GM18861 (cell line): ENCODE results near the gene MOGAT1.
"Not testable (repeated sequence)": the region's sequence is repeated elsewhere in the genome, so short reads cannot be mapped to it uniquely, and the experiment has no call there.

Experiments used
- ATAC-seq: cut with Tn5 transposase; IDR thresholded peaks from one replicate; pipeline ENCODE4 v1.9.1; 2021; ENCODE audit not compliant: unreplicated experiment

MOGAT1 gene

DNA sequence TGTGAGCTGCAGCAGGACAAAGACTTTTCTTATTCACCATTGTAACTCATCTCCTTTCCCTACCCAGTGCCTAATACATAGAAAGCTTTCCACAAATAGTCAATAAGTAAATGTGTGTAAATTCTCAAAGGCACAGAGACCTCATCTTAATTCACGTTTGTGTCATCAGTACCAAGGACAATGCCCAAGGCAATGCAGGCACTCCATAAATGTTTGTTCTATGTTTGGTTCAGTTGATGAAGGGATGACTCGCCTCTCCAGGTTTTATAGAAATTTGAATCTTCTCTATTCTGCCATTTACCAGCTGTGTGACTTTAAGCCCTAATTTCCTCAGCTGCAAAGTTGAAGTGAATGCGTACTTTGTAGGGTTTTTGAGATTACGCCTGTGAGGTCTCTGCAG lies 2.1 kb upstream of the MOGAT1 start:
- no peak for ATAC-seq

DNA sequence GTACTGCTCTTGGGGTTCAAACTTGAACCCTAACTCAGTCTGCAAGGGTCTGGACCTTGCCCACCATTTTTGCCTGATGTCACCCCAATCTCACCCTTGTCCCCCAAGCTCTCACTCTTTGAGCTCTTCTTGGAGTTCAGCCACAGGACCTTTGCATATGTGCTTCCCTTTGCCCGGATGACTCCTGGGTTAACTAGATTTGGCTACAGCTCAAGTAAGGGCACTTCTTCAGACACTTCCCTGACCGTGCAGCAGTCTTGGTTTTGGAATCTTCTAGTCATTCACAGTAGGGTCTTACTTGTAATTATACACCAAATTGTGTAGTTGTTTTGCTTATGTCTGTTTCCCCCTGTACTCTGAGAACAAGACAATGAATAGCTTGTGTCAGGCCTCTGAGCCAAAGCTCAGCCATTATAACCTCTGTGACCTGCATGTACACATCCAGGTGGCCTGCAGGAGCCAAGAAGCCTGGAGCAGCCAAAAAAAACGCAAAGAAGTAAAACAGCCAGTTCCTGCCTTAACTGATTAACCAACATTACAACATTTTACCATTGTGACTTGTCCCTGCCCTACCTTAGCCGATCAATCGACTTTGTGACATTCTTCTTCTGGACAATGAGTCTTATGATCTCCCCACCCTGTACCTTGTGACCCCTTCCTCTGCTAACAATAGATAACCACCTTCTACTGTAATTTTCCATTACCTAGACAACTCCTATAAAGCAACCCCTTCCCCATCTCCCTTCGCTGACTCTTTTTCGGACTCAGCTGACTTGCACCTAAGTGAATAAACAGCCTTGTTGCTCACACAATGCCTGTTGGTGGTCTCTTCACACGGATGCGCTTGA lies 1.0 kb upstream of the MOGAT1 start:
- ATAC-seq: no peak

DNA sequence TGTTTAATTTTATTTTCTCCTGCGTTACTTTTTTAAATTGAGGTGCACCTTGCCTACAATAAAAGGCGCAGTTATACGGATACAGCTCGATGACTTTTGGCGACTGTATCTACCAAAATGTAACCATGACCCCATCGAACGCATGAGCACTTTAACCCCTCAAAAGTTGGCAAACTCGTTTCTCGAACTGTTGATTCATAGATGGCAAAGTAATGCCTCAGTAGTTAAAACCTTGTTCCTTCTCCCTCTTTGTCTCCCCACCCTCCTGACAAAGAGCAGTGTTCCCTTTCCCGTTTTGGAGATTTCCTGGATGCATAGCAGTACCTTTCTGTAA lies 577 bp downstream of the MOGAT1 start:
- no peak for ATAC-seq

DNA sequence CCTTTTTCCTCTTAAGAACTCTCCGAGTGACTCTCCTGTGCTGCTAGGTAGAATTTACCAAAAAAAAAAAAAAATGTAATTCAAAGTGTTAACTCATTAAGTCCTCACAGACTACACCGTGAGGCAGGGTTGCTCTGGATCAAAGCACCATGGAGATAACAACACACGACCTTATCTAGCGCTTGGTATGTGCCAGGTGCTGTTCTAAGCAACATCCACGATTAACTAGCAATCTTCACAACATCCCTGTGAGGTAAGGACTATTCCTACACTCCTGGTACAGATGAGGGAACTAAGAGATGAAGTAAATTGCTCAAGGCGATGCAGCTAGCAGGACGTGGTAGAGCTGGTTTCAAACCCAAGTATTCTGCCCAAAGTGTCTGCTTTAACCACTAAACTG lies 1.8 kb downstream of the MOGAT1 start:
- ATAC-seq: no peak

DNA sequence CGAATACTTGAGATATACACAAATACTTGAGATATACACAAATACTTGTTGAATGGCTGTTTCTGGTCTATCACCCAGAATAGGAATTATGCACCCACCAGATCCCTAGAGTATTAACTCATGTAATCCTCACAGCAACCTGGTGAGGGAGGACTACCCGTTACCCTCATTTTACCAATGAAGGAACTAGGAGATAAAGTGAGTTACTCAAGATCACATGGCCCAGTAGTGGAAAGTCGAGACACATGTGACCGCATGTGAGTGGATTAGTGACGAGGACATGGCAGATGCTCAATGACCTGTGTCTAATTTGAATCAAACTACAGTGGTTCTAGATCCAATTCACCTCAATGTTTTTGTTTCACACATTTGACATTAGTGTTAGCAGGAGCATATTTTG lies 2.4 kb downstream of the MOGAT1 start:
- ATAC-seq: peak; percentile 51

DNA sequence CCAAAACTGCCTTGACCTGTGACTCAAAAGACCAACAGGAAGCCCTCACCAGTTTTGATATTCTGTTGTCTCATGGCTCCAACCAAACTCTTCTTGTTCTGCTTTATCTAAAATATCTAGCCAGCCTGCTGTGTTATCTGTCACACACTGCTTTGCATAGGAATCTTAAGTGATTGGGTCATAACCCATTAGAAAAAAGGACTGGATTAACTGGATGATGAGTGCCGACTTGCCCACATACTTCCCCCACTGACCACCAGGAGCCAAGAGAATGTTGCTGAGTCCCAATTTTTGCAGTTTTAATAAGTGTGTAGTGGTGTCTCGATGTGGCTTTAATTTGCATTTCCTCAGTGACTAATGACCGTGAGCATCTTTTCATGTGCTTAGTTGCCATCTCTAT lies 6.5 kb downstream of the MOGAT1 start:
- no peak for ATAC-seq

DNA sequence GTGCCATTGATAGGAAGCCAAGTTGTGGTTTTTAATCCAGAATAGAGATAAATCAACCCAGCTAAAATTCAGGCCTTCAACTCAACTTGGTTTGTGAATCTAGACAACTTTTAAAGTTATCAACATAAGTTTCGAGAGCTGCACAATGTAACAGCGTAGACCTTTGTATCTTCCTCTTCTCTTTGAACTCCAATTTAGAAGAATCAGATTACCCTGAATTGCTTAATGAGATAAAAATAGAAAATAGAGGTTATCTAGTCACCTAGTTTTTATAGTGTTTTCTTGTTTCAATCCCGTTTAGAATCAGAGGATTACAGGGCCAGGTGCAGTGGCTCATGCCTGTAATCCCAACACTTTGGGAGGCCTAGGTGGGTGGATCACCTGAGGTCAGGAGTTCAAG lies 12.3 kb downstream of the MOGAT1 start:
- ATAC-seq: no peak

DNA sequence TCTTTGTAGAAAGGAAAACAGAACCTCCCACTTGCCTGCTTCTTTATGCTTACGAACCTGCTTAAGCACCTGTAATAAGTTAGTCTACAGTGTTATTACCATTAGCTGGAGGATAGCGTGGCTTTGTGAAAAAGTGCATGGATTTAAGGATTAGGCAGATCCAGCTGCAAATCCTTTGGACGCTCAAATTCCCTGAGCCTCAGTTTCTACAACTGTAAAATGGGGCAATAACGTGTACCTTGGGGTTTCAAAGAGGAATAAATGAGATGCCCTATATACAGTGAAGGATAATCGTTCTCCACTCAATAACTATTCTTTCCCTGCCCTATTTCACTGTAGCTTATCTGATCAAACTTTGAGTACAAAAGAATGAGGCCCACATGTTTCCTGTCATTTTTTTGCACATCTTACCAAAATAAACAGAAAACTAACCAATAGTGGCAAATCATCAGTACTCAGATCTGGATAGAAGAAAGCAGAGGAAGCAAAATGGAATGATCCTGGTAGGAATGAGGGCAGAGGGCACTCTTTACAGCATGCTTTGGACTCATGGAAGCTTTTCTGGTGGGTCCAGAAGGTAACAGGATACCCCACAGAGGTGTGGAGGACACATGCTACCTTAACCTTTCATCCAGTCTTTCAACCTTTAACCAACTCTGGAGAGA lies 14.8 kb downstream of the MOGAT1 start:
- no peak for ATAC-seq

DNA sequence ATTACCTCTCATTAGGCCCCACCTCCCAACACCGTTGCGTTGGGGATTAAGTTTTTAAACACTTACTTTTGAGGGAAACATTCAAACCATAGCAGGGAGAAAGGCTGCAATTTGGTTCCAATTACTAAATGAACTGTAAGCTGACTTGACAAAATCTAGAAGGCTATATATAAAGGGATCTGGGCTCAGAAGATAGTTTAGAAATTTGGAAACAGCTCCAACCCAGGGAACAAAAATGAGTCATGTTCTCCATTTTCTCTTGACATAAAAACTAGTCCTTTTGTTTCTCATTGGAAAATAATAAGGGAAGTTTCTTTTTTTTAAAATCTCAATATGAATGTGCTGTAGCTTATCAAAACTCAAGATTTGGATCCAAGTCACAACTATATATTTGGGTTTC lies 17.5 kb downstream of the MOGAT1 start:
- no peak for ATAC-seq

DNA sequence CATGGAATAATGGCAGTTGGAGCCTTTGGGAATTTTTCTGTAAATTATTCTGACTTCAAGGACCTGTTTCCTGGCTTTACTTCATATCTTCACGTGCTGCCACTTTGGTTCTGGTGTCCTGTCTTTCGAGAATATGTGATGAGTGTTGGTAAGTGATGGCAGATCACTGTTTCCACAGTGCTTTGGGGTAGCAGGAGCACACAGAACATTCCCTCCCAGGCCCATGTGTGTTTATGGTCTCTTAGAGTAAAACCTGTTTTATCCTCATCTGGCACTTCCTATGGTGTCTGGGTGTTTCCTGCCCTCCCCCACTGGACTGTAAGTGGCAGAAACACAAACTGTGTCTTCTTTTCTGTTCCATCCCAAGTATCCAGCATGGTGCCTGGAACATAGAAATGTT lies 17.9 kb downstream of the MOGAT1 start:
- no peak for ATAC-seq

DNA sequence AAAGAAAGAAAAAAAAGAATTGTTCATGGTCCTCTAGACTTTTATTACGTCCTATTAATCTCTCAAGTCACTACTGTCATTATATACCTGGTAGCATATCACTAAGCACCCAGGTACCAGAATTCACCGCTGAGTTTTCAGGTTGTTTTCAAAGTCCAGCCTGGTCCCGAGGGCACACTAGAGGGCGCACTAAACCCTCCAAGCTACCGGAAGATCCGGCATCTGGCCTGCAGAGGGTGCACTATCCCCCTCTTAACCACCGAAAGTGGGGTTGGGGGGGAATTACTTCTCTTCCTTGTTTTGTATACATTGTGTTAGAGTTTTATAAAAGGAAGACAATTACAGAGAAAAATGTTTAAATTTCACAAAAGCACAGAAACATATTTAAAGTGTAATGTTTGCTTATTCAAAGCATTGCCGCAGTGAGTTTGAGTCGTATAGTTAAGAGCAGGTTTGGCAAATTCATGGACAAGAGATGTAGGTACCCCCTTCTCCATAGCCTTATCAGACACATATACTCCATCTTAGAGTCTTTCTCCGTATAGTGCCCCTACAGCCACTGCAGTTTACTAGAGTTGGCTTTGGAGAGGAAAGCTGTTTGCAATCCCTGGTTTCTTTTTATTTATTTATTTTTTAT lies 19.2 kb downstream of the MOGAT1 start:
- ATAC-seq: peak; percentile 82

DNA sequence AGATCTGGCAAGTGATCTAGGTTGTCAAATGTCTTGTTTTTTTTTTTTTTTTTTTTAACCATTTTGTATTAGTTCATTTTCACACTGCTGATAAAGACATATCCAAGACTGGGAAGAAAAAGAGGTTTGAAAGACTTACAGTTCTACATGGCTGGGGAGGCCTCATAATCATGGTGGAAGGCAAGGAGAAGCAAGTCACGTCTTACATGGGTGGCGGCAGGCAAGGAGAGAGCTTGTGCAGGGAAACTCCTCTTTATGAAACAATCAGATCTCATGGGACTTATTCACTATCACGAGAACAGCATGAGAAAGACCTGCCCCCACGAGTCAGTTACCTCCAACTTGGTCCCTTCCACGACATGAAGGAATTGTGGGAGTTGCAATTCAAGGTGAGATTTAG lies 22.0 kb downstream of the MOGAT1 start:
- ATAC-seq: not testable (repeated sequence)

DNA sequence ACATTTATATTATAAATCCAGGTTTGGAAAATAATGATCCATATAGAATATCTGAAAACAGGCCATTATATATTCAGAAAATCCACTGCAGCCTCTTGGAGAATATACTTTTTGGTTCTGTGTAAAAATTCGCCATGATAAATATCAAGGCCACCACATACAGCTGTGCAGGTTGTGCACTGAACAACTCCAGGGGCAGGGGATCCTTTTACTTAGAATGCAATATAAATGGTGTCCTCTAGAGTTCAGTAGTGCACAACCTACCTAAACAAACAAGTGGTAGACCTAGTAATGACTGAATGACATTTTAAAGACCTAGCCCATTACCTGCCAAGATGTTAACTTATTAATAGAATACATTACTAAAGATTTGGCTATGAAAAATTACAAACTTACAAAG lies 22.4 kb downstream of the MOGAT1 start:
- peak; percentile 69 for ATAC-seq

DNA sequence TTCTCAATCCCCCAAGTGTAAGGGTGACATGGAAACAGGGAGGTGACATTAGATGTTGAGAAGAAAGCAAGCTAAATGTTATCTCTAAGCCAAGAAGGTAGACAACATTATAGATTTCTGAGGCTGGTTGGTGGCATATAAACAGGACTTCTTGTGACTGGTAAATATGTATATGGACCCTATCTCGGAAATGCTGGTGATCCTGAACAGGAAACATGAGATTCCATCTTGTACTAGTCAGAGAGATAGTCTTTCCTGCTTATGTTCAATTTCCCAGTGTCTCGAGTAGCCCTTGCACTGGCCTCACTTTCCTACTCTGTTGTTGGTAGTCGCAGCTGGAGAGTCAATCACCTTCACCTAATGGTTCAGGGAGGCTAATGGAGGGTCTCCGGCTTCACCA lies 26.8 kb downstream of the MOGAT1 start:
- ATAC-seq: no peak

DNA sequence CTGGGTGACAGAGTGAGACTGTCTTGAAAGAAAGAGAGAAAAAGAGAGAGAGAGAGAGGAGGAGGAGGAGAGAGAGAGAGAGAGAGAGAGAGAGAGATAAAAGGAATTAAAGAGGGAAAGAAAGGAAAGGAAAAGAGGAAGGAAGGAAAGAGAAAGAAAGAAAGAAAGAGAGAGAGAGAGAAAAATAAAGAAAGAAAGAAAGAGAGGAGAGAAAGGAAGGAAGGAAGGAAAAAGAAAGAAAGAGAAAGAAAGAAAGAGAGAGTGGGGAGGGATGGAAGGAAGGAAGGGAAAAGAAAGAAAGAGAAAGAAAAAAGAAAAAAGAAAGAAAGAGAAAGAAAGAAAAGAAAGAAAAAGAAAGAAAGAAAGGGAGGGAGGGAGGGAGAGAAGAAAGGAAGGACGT lies 29.8 kb downstream of the MOGAT1 start:
- no peak for ATAC-seq

DNA sequence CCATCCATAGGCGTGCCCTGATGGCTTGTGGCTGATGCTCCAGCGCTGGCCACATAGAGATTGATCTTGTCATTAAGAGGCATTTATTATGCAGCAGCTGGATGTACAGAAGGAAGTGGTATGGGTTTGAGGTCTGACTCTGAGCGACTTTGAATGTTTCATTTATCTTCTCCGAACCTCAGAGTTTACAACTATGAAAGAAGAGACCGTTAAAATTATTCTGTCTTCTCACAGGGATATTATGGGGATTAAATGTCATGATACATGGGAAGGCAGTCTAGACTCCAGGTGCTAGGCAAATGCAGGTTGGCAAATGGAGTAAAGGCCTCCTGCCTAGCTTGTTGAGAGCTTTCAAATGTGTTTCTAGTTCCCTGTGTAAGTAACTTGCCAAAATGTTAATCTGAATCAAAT lies 30.3 kb downstream of the MOGAT1 start:
- no peak for ATAC-seq

DNA sequence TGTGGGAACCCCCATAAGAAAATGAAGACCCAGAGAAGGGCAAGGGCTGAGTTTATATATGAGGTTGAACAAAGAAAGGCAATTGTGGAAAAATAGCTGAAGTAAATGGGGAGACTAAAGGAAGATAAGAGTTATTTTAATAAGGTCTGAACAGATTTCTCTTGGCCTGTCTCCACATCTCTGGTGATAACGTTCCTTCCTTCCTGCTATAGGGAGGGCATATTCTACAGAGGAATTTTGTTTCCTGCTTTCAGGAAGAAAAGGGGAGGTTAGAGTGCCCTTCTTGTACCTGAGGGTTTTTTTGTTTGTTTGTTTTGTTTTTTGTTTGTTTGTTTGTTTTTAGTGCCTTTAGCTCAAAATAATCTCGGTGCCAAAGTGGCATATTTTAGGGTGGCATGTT lies 31.6 kb downstream of the MOGAT1 start:
- ATAC-seq: no peak

DNA sequence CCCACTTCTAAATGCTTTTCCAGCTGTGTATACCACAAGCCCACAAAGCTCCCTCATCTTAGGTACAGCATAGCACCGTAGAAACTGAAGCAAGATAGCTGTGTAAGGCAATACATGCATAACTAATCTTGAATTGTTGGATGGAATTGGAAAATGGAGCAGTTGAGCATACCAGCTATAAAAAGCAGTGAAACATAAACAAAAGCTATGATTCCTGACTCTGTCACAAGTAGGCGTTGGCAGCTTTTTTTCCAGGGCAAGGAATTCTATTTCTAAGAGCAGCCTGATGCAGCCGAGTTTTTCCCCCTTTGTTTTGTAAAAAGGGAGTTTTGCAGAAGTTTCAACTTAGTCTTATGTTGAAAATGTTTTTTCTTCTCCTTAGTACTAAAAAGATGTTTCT lies 32.4 kb downstream of the MOGAT1 start:
- no peak for ATAC-seq

DNA sequence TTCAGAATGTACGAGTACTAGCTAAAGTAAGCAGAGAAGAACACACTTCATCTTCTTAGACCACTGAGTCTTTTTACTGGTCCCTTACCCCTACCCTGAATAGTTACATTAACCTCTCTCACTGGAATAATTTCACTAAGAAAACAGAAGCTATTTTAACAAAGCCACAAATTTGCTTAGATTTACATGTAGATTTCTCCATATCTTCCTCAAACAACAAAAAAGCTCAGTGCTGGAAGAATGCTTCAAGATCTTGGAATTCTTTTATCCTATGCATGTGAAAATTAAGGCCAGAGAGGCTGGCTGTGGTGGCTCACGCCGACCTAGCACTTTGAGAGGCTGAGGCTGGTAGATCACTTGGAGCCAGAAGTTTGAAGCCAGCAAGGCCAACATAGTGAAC lies 35.2 kb downstream of the MOGAT1 start:
- ATAC-seq: no peak

DNA sequence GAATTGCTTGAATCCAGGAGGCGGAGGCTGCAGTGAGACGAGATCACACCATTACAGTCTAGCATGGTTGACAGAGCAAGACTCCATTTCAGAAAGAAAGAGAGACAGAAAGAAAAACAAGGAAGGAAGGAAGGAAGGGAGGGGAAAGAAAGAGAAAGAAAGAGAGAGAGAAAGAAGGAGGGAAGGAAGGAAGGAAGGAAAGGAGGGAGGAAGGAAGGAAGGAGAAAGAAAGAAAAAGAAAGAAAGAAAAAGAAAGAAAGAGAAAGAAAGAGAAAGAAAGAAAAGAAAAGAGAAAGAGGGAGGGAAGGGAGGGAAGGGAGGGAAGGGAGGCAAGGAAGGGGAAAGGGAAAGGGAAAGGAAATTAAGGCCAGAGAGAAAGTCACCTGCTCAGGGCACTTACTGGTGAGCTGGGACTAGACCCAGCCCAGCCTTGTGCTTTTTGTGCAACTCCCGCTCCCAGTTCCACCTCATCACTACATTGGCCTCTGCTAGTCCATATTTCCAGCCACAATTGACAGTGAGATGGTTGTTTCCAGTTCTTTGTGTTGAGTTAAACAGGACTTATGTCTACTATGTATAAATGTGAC lies 35.7 kb downstream of the MOGAT1 start:
- ATAC-seq: no peak

DNA sequence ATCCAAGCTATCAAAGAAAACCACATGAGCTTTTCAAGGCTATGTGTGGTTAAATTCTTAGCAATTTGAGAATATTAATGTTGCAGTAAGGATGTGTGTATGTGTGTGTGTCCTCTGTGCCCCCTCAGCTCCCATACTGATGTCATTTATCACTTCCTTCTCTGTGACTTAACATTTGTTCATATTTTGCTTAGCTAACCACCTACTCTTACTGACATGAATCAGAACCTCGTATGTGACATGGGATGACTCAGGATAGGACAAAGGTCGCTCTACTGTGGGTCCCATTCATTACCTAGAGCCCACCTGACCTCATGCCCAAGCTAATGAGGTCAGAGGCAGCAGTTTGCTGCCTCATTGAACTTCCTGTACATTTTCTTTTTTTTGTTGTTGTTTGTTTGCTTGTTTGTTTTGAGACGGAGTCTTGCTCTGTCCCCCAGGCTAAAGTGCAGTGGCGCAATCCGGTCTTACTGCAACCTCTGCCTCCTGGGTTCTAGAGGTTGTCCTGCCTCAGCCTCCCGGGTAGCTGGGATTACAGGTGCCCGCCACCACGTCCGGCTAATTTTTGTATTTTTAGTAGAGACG lies 36.3 kb downstream of the MOGAT1 start:
- no peak for ATAC-seq

DNA sequence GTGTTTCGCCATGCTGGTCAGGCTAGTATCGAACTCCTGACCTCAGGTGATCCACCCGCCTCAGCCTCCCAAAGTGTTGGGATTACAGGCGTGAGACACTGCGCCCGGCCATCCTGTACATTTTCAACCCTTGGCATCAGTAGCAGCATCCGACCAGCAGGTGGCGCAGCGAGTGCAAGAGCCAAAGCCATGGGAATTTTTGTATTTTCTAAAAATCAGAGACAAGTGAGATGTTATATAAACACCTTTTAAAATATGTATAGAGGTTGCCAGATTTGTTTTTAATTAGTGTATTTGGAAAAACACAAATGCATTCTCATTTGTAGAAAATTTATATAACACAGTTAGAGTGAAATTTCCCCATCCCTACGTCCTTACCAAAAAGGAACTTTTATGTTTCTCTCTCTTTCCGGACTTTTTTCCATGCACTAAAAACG lies 36.8 kb downstream of the MOGAT1 start:
- peak; percentile 32 for ATAC-seq
